ENCODE measurements around the gene SVBP.

- TF ChIP-seq TAF1 (IDR thresholded peaks at IDR 0.05; ENCODE audit: low read depth, low read length) (no peak), POLR2A (IDR thresholded peaks at IDR 0.05; ENCODE audit: low read depth, low read length) (no peak), POLR2AphosphoS5 (IDR thresholded peaks at IDR 0.05; ENCODE audit: low read depth, low read length) (no peak), PAX5 (IDR thresholded peaks at IDR 0.05; ENCODE audit: insufficient read depth, low read length, severe bottlenecking) (no peak)
Observed at GRCh38 chr1:42851420-42851819, 34.2 kb upstream of the SVBP start.

Data from GM12891 (cell line).